Stimulated activated CD4-positive, alpha-beta T cell treated with anti-CD3 and anti-CD28 coated beads, Interleukin-12 subunit alpha, Interleukin-12 subunit beta, amount 100 ng/mL, for 48 hours (primary cell): ENCODE results near the gene RBM45.
"Not testable (repeated sequence)": the region's sequence is repeated elsewhere in the genome, so short reads cannot be mapped to it uniquely, and the experiment has no call there.

Experiments
- DNase-seq, 3 donors: peaks; one replicate each; pipeline ENCODE4 v3.0.0-alpha.2; 2020; ENCODE audit warnings: low read depth in 2 of 3, low spot score in 1 of 3

Gene RBM45, protein sequence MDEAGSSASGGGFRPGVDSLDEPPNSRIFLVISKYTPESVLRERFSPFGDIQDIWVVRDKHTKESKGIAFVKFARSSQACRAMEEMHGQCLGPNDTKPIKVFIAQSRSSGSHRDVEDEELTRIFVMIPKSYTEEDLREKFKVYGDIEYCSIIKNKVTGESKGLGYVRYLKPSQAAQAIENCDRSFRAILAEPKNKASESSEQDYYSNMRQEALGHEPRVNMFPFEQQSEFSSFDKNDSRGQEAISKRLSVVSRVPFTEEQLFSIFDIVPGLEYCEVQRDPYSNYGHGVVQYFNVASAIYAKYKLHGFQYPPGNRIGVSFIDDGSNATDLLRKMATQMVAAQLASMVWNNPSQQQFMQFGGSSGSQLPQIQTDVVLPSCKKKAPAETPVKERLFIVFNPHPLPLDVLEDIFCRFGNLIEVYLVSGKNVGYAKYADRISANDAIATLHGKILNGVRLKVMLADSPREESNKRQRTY

DNA sequence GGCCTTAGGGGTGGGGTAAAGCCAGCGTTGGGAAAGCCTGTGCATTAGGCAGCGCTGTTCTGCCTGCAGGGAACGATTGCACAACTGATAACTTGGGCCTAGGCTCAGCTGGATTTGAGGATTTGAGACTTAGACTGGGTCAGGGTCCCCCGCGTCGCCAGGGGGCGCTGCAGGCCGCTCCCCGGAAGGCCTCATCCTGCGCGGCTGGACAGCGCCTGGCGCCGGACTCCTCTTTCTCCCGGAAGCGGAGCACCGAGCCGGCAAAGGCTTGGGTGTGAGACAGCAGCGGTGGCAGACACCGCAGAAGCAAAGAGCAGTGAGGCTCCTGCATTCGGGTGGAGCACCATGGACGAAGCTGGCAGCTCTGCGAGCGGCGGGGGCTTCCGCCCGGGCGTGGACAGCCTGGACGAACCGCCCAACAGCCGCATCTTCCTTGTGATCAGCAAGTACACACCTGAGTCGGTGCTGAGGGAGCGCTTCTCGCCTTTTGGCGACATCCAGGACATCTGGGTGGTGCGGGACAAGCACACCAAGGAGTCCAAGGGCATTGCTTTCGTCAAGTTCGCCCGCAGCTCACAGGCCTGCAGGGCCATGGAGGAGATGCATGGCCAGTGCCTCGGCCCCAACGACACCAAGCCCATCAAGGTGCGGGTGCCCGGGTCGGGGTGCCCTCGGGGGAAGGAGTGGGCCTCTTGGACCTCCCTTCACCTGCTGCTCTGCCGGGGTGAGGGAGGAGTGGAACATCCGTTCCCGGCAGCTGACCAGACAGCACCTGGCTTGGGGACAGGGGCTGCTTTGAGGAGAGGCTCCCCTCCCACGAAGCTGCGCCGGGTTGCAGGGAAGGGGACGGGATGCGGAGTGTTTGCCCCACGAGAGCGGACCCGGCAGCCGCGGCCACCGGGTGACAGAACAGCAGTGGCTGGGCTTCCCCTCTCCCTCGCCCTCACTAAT, at the start of gene RBM45:
TSS of gene RBM45 (plus strand) at position 236 of the 951 bp plus-strand sequence. CDS start at position 346, 110 bp downstream.
- peak; percentile 72 to 82 (median 74) for DNase-seq

DNA sequence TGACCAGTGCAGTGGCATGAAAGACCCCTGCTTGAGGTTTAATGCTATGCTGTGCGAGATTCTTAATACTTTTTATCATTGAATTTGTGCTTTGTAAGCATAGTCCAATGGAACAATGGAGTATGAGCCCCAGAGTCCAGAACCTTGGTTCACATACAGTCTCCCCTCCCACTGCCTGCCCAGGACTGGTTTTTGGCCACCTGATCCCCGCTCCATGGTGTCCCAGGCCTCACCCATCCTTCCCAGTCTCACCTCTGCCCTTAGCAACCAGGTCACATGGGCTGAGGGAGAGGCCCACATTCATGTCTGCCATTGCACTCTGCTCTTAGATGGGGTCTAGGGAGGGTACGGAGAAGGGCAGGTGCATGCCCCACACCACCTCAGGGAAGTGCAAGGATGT, 45.9 kb upstream of the RBM45 start:
- no peak for DNase-seq

DNA sequence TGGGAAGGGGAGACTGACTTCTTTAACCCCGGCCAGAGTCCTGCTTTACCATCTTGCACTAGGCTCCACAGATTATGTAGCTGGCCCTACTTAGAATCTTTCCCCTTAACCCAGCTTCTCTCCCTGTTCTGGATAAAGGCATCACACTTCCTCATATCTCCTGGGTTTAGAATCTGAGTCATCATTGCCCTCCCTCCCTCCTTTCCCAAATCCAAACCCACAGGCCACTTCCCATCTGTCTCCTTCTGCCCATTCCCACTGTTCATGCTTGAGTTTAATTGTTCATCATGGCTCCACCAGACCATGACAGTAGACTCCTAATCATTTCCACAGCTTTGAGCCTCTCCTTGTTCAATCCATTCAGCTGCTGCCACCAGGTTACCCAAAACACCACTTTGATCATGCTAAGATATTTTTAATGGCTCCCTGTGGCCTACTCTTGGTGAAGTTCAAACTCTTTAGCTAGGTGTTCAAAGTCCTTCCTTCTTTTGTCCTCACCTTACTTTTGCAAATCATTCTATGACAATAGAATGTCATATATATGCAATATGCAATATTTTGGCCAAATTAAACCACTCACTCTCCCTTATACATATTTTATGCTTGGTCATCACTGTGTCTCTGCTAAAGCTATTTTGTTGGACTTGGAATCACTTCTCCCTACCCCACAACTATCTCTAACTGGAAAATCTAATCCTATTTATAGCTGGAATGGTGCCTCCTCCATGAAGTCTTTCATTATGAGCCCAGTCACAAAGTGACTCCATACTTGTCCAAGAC, 45.2 kb upstream of the RBM45 start:
- DNase-seq = no peak

DNA sequence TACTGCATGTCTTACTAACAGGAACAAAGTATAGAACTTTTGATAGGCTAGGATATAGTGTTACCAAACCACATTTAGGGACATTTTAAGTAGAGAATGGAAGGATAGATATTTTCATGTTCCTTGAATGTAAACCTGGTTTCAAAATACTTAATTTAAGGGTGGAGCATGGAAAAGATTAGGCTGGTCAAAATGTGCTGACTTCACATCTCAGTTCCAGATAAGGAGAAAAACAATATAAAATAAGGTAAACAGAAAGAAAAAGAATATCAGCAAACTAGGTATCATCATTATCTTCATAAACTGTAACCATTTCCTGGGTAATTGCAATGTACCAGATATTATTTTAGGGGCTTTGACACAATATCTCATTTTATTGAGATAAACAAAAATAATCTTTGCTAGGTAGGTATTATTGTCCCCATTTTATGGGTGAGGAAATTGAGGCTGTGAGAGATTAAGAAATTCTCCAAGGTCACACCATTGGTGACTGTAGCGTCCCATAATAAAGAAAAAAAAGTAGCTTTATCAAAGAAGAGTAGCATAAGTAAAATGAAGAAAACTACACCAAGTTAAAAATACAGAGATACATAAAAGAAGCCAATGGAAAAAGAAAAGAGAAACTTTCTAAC, 43.3 kb upstream of the RBM45 start:
- no peak for DNase-seq

DNA sequence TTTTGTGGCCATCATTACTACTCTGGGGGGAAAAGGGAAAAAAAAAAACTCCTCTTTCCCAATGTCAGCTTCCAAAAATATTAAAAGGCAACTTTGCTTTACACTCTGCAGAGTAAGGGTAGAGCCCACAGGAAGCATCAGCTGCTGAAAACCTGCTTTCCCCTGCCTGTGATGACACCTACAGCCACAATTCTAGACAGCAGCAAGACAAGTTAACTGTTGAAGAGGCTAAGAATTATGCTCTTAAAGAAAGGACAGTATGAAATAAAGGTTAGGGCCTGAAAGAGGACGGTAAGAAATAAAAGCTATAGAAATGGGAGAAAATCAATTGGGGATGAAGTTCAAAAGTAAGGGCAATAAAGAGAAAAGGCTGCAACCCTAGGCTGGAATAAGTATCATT, 42.7 kb upstream of the RBM45 start:
- DNase-seq = no peak

DNA sequence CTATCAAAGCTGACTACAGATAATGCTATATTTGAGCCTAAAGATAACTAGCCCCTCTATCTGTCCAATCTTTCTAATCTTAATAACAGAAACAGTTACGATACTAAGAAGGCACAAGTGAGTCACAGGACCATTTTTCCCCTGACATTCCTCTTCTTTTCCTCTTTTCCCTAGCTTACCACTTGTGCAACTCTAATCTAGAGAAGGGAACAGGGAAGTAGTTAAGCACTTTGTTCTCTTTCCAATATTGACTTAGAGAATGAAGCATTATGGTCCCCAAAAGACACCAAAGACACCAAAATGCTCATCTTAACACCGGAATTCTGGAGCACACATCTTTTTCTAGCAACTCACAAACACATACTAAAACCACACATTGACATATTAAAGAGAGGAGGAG, 41.4 kb upstream of the RBM45 start:
- DNase-seq = no peak

DNA sequence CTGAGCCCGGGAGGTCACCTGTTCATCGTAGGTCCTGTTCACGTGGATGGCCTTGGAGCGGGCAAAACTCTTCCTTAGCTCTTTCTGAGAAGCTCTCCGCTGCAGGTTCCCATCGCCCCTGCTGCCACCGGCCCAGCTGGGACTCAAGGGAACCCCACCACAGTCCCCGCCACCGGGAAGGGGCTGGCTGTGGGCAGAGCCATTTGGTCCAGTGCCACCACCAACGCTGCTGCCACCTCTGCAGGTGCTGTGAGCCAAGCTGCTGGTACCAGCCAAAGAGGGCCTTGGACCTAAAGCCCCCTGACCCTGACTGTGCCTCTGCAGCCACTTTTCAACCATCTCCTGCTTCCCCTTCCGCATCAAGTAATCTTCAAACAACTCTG, 40.2 kb upstream of the RBM45 start:
- no peak for DNase-seq

DNA sequence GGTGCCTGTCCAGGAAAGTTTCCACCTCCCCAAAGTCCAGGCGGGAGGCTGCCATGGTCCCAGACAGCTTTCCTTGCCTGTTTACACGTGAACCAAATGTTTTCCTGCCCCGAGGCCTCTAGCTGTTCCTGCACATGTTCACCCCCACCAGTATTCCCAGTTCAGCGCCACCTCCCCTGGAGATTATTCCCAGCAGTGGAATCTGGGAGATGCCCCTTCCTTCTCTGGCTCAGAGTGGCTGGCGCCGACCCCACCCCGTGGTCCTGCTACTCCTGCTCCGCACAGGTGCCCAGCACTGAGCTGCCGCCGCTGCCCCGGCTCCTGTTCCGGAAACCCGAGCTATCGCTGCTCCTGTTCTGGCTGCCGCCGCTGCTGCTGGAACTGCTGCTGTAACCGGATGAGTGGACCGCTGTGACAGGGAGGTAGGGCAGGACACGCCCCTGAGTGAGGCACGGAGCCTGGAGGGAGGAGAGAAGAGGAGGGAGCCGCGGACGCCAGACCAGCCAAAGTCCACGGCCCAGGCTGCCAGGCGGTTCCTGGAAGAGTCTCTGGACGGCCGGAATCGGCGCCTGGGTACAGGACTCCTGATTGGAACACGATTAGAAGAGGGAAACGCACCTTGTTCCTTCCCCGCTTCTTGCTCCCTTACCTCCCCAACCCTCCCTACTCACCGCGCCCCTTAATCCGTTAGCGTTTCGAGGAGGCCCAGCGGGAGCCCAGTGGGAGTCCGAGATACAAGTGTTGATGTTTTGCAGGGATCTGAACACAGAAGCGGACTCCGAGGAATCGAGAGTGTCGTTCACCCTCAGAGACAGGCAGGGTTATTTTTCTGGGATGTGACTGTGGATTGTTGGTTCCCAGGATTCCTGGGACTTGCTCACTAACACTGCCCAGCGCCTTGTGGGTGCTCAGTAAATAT, 39.6 kb upstream of the RBM45 start, which contains the start of gene PDE11A:
TSS of gene PDE11A (minus strand) at position 395 of the 919 bp plus-strand sequence. CDS start at position 55, 340 bp downstream.
- peak; percentile 20 to 40 (median 28) for DNase-seq

DNA sequence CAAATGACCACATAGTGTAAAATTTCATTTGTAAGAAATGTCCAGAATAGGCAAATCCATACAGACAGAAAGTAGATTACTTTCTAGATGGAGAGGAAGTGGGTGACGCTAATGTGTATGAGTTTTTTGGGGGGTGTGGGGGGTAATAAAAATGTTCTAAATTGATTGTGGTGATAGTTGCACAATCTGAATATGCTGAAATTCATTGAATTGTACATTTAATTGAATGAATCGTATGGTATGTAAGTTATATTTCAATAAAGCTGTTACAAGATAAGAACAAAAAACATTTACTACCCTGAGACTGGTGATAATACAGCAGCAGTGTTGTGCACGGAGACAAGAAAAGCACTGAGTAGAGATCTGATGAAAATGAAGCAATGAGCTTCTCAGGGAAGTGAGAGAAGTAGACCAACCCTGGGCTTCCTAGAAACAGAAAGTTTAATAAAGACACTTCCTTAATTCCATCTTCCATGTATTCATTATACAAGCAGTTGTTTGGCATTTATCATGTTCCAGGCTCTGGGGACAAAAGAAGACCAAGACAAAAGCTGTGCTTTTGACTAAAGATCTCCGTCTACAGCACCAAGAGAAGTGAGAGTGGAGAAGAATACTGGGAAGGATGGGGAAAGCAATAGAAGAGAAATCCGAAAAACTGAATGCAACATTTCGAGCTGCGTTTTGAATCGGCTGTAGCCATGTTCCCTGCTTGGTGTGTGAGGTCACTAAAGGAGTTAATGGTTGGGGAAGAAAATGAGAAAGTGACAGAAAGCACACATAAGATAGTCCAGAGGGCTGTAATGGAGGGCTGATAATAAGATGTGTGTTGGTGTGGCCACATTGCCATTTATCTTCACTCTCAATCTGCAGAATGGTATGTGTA, 37.9 kb upstream of the RBM45 start:
- DNase-seq = no peak

DNA sequence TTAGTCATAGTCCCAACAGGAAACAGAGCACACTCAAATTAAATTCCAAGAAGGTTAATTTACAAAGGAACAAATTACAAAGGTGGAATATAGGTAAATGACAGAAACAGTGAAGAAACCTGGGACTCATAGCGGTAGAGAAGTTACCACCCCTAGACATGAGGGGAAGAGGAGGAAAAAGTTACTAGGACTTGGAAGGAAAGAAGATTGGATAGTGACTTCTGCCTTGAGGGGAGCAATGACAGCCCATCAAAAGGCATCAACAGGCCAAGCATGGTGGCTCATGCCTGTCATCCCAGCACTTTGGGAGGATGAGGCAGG, 37.3 kb upstream of the RBM45 start:
- no peak for DNase-seq

DNA sequence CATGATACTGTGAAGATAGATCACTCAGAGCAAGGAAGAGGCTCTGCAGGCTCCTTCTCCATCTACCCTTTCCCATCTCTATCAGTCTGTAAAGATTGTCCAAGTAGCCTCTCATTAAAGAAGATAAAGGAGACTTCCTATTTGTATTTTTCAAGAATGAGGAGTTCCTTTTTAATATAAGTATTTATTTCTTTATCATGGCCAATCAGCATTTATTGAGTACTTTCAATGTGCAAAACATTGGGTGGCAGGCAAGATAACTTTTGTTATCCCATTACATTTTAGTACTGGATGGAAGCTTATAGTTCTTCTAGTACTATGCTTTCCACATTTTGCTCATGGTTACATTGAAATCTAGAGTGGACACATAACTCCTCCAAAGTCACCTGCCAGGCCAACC, 36.1 kb upstream of the RBM45 start:
- DNase-seq = no peak

DNA sequence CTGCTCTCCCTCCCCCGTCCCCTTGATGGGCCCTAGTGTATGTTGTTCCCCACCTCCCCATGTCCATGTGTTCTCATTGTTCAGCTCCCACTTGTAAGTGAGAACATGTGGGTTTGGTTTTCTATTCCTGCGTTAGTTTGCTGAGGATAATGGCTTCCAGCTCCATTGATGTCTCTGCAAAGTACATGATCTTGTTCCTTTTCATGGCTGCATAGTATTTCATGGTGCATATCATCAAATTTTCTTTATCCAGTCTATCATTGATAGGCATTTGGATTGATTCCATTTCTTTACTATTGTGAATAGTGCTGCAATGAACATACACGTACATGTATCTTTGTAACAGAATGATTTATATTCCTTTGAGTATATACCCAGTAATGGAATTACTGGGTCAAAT, 33.0 kb upstream of the RBM45 start:
- not testable (repeated sequence) for DNase-seq

DNA sequence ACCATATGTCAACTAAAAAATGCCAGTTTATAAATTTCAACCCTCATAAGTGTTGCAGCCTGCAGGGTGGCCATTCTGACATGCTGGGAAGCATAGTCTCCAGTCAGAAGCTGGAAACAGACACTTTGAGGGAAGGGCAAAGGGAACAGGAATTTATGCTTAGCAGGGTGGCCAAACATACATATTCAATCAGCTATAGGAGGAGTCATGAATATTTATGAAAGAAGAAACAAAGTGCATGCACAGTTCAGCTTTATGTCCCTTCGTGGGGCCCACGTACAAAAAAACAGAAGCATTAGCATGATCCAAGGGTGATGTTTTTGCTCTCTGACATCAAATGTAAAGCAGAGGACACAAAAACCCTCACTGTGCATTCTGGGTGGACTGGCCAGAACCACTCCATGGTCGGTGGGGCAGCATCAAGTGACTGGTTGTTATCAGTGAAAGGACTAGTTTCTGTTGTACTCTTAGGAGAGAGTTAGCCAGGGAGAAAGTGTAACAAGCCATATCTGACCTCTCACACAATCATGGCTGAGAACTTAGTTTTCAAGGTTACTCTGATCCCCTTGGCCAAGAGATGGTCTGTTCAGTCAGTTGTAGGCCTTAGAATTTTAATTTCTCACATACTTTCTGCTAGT, 29.7 kb upstream of the RBM45 start:
- DNase-seq = no peak

DNA sequence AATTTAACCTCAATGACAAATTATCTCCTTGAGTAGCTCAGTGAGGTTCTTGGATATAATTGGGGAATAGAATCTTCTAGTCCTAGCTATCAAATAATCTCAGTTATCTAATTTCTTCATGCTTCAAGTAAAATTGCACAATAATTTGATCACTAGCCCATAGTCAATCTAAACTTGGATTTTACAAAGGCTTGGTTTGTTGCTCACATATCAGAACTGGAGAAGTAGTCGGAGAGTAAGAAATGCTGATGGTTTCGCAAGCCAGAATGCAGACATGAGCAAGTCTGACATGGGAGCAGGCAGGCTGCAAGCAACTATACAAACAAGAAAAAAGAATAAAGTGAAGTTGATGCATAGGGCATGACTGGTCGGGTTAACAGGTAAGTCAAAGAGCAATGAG, 28.0 kb upstream of the RBM45 start:
- DNase-seq = no peak

DNA sequence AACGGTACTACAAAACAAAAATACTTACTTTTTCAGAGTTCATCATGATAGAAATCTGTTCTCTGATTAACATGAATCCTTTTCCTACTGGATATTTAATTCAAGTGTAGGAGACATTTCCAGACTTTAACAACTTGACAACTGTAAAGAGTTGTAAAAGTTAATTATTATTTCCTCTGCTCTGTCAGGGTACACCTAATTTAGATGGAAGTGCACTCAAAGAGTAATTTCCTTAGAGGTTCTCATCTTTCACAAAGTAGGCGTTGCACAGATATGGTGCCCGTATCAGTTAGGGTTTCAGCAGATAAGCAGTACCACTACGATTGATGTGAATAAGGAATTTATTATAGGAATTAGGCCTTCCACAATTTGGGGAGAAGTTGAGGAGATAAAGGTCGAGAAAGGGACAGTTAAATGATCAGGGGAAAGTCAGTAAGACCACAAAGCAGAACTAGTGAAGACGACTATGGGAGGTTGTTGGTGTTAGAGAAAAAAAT, 23.4 kb upstream of the RBM45 start:
- no peak for DNase-seq

DNA sequence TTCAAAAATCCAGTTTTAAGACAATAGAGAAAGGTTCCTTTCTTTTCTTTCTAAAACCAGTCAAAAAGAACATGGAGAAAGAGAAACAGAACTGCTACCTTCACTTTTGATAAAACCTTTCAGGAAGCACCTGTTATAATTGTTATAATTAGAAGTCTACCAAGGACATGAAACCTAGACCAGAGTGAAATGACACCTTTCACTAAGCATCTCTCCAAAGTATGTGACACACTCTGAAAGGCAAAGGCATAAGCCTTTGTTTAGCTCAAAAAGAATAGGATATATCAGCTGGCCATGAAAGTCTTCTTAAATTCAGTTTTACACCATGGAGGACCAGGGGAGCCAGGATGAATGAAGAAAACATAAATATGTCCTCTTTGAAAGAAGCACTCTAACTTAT, 18.8 kb upstream of the RBM45 start:
- DNase-seq = no peak

DNA sequence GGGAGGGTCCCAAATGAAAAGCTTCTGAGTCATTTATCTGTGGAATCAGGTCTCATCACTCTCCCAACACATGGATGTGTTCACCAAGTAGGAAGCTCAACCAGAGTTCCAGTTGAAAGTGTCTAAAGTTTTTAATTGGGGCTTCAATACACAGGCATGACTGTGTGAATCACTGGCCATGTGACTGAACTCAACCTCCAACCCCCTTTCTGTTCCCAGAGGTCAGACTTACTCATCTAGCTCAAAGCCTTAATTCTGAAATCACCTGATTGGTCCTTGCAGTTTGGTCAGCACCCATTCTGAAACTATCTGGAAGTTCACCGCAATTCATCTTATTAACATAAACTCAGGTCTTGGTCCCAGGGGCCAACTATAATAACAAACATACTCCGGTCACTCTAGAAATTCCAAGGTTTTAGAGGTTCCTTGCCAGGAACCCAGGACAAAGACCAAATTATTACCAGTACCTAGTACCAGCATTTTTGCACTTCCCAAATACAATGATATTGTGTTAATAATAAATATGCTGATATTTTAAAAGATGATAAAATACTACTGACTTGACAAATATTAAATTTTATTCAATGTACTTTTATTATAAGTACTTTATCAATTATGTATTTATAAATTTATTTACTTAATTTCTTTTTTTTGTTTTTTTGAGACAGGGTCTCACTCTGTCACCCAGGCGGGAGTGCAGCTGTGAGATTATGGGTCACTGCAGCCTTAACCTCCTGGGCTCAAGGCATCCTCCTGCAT, 10.7 kb upstream of the RBM45 start:
- no peak for DNase-seq
